Vagina (tissue), 2 donors: ENCODE measurements around the gene OR9G1. TPM values are rescaled to one million over a fixed set of nuclear protein-coding genes. Genes with fewer than 3 reads are reported as not detected.

Source experiments
- DNase-seq, 2 donors: peaks; one replicate each; pipeline ENCODE4 v3.0.0-alpha.2; 2017; ENCODE audit errors: extremely low spot score in 2 of 2
- H3K27ac ChIP-seq: fragments of 200-600 bp; sonication (generic); one replicate; pipeline ENCODE4 v1.5.1; 2019
- H3K27me3 ChIP-seq: fragments of 200-600 bp; sonication (generic); one replicate; pipeline ENCODE4 v1.5.1; 2019
- H3K36me3 ChIP-seq, 2 donors: fragments of 200-600 bp; sonication (generic); one replicate each; pipeline ENCODE4 v1.5.1; 2017 to 2019
- H3K4me1 ChIP-seq: fragments of 200-600 bp; sonication (generic); one replicate; pipeline ENCODE4 v1.5.1; 2019
- H3K4me3 ChIP-seq, 2 donors: fragments of 200-600 bp; sonication (generic); 1 replicate in 1 of 2; 2 replicates in 1 of 2; pipeline ENCODE4 v1.5.1; 2016 to 2019
- H3K9me3 ChIP-seq: fragments of 200-600 bp; sonication (generic); one replicate; pipeline ENCODE4 v1.5.1; 2019
- CTCF ChIP-seq, 3 experiments: fragments of 450-650 bp in 2 of 3; fragments of 200-600 bp in 1 of 3; sonication (generic) in 1 of 3; IDR thresholded peaks; one replicate each; pipeline ENCODE4 v1.5.1; 2017 to 2019; ENCODE audit warnings: antibody characterized with exemption in 3 of 3, mild to moderate bottlenecking in 2 of 3, moderate library complexity in 2 of 3
- POLR2A ChIP-seq, 2 donors: fragments of 450-650 bp; IDR thresholded peaks; one replicate each; pipeline ENCODE4 v1.6.1; 2017; ENCODE audit warnings: antibody characterized with exemption in 2 of 2, mild to moderate bottlenecking in 2 of 2, moderate library complexity in 2 of 2
- POLR2AphosphoS5 ChIP-seq, 2 donors: sonication (generic); formaldehyde crosslinking; IDR thresholded peaks; one replicate each; pipeline ENCODE4 v1.9.0; 2017; ENCODE audit warnings: antibody characterized with exemption in 2 of 2, mild to moderate bottlenecking in 2 of 2, low read depth in 1 of 2; ENCODE audit not compliant: insufficient read depth in 1 of 2
- intact Hi-C: fragments of 100-400 bp; cut with DNase I; formaldehyde crosslinking; loops from one replicate; pipeline ENCODE4 v1.15.1; 2023
- microRNA-seq: library from miRNA; unstranded; fragments of <30 nt; microRNA quantifications from one replicate; pipeline ENCODE4, GENCODE V29; 2017; ENCODE audit warnings: borderline number of aligned reads, borderline replicate concordance
- small RNA-seq: library from RNA; depleted of rRNA; stranded (forward); fragments of <200 nt; gene quantifications from one replicate; pipeline ENCODE3, GENCODE V24; 2016
- total RNA-seq: library from RNA; depleted of rRNA; stranded (reverse); fragments of >200 nt; gene quantifications from one replicate; pipeline ENCODE4 v1.2.3, GENCODE V29; 2016

Gene OR9G1
- total RNA-seq, 1 donor from 2014 or later: not detected

- TF ChIP-seq CTCF (IDR thresholded peaks at IDR 0.05) (no peak), POLR2A (IDR thresholded peaks at IDR 0.05) (no peak), POLR2AphosphoS5 (IDR thresholded peaks at IDR 0.05; ENCODE audit: insufficient read depth in 1 of 2, low read depth in 1 of 2) (no peak)
- intact Hi-C loops: no loop called here
- Histone ChIP-seq H3K4me1 (no peaks in the 10 kb centered on the region), H3K9me3 (no peaks in the 10 kb centered on the region), H3K4me3 (no peak within 1 kb of the TSS), H3K27ac (no peak within 1 kb of the TSS), H3K27me3 (no peaks in the 10 kb centered on the region), H3K36me3 (no peaks in the 10 kb centered on the region)
- no peak for DNase-seq
Observed at GRCh38 chr11:56748597-56748996, 49.7 kb downstream of the OR9G1 start, which contains the start of gene OR9G4. OR9G4 (minus strand) TSS chr11:56748697; CDS start chr11:56743766, 4,931 bp downstream.

GRCh38 chr11:56750190-56750589, 51.3 kb downstream of the OR9G1 start:
- DNase-seq: no peak
- intact Hi-C loops: no loop called here
- no peak overlapping the region for H3K27ac ChIP-seq
- no peaks in the 10 kb centered on the region for H3K9me3 ChIP-seq
- TF ChIP-seq POLR2A (IDR thresholded peaks at IDR 0.05) (no peak), CTCF (IDR thresholded peaks at IDR 0.05) (no peak)
- H3K4me3 ChIP-seq: no peak overlapping the region
- H3K36me3 ChIP-seq: no peaks in the 10 kb centered on the region
- H3K4me1 ChIP-seq: no peaks in the 10 kb centered on the region
- H3K27me3 ChIP-seq: no peaks in the 10 kb centered on the region

GRCh38 chr11:56751480-56751879, 52.6 kb downstream of the OR9G1 start:
- no peak for TF ChIP-seq POLR2A (IDR thresholded peaks at IDR 0.05)
- no peak for TF ChIP-seq CTCF (IDR thresholded peaks at IDR 0.05)
- no peak for TF ChIP-seq POLR2AphosphoS5 (IDR thresholded peaks at IDR 0.05; ENCODE audit: insufficient read depth in 1 of 2, low read depth in 1 of 2)
- no peak for DNase-seq
- Histone ChIP-seq H3K36me3 (no peaks in the 10 kb centered on the region), H3K27ac (no peak overlapping the region), H3K4me1 (no peaks in the 10 kb centered on the region), H3K27me3 (no peaks in the 10 kb centered on the region), H3K4me3 (no peak overlapping the region), H3K9me3 (no peaks in the 10 kb centered on the region)
- intact Hi-C loops: no loop called here

Small RNA genes within 50 kb of the gene (microRNA-seq; reads per million reads assigned to microRNA genes)
- gene MIR6128: not detected

Small RNA genes within 50 kb of the gene (small RNA-seq; reads per million reads assigned to genes)
- gene AP001803.1: not detected
- gene AP004245.1: not detected
- gene MIR6128: not detected

Other genes with a start within 250 kb of the OR9G1 start
- gene OR5M3, start 225.7 kb upstream of the OR9G1 start, total RNA-seq: not detected
- not detected for gene OR5M8, start 207.7 kb upstream of the OR9G1 start, total RNA-seq
- not detected for gene OR5M11, start 155.8 kb upstream of the OR9G1 start, total RNA-seq
- gene OR5M10, start 121.4 kb upstream of the OR9G1 start, total RNA-seq: not detected
- gene OR5M1, start 84.2 kb upstream of the OR9G1 start, total RNA-seq: not detected
- not detected for gene OR5AP2, start 56.7 kb upstream of the OR9G1 start, total RNA-seq
- not detected for gene OR5AR1, start 35.4 kb upstream of the OR9G1 start, total RNA-seq
- not detected for gene OR9G4, start 49.6 kb downstream of the OR9G1 start, total RNA-seq